ENCODE results near the gene HENMT1. TPM values are rescaled to one million over a fixed set of nuclear protein-coding genes. Genes with fewer than 3 reads are reported as not detected.

The HENMT1 gene
- total RNA-seq, 3 donors from 2014 or later, result 11.9 to 12.2 (median 12.0) TPM

DNA sequence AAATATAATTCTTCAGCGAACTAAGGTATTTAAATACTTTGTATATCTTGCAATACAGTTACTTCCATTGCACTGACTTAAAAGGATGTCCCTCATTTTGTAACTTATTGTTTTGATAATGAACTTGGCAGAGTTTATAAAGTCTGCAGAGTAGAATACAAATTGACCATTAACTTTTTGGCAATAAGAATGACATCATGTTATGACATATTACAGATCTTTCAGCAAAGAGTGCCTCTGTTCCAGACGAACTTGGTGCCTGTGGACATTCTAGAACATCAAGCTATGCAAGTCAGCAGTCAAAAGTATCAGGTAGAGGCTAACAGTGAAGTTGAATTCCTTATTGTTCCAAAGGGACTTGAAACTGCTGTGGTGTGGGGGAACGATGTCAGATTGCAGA lies 32.9 kb downstream of the HENMT1 start:
- no peak for ATAC-seq
- H3K27me3 Mint-ChIP-seq (ENCODE audit: low read depth), result no peaks in the 10 kb centered on the region
- no peaks in the 10 kb centered on the region for H3K9me3 Mint-ChIP-seq
- H3K4me1 Mint-ChIP-seq (ENCODE audit: low read depth), result no peaks in the 10 kb centered on the region
- DNase-seq, result no peak
- H3K4me3 Mint-ChIP-seq, result no peak overlapping the region
- peaks cover 21% of the 10 kb centered on the region for H3K36me3 Mint-ChIP-seq (ENCODE audit: insufficient read depth)

DNA sequence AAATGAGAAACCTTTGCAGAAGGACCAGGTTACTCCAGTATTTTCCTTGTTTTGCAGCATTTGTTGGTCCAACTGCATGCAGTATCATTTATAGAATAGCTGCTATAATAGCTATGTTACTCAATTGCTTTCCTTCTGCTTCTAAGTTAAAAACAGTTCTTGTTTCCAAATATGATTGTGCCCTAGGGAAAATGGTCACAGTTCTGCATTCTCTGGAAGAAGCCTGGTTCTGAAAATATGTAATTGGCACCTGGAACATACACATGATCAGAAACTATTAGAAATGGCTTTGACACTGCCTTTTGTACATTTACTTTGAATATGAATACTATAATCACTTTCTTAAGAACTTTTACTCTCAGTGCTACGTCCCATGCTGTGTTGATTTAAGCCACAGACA lies 33.6 kb downstream of the HENMT1 start:
- peaks cover 21% of the 10 kb centered on the region for H3K36me3 Mint-ChIP-seq (ENCODE audit: insufficient read depth)
- ATAC-seq, result no peak
- H3K9me3 Mint-ChIP-seq, result no peaks in the 10 kb centered on the region
- no peaks in the 10 kb centered on the region for H3K27me3 Mint-ChIP-seq (ENCODE audit: low read depth)
- H3K4me3 Mint-ChIP-seq, result no peak overlapping the region
- no peaks in the 10 kb centered on the region for H3K4me1 Mint-ChIP-seq (ENCODE audit: low read depth)
- DNase-seq, result no peak

DNA sequence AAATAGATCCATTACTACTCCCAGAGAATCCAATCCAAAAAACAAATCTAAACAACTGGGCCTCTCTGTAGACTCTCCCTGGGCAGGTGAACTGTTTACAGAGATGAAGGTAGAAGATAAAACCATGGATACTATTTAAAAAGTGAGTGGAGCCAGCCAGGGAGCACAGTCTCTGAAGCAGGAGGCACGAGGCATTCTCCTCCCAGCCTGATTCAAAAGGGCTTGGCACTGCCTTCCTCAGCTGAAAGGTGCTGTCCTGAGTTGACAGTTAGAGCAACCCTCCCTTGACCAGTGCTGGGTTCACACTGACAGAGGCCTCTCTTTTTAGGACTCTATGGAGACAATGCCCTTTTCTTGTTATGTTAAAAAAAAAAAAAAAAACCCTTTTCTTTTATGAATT lies 36.8 kb downstream of the HENMT1 start:
- ATAC-seq, result no peak
- H3K27me3 Mint-ChIP-seq (ENCODE audit: low read depth), result no peaks in the 10 kb centered on the region
- peaks cover 19% of the 10 kb centered on the region for H3K36me3 Mint-ChIP-seq (ENCODE audit: insufficient read depth)
- H3K9me3 Mint-ChIP-seq, result no peaks in the 10 kb centered on the region
- H3K4me3 Mint-ChIP-seq, result no peak overlapping the region
- no peak for DNase-seq
- no peaks in the 10 kb centered on the region for H3K4me1 Mint-ChIP-seq (ENCODE audit: low read depth)

DNA sequence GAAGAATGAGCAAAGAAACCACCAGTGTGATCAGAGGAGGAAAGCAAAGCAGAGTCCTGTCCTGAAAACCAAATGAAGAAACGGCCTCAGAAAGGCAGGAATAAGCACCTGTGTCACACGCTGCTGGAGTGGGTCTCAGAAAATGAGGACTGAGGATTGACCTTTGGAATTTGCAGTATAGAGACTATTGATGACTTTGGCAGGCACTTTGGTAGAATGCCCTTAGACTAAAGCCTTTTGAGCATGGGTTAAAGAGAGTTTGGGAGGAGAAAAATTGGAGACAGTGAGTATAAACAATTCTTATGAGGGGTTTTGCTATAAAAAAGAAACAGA lies 43.2 kb downstream of the HENMT1 start:
- no peak overlapping the region for H3K4me3 Mint-ChIP-seq
- DNase-seq, result no peak
- no peak for ATAC-seq
- peaks cover 14% of the 10 kb centered on the region for H3K36me3 Mint-ChIP-seq (ENCODE audit: insufficient read depth)
- no peaks in the 10 kb centered on the region for H3K9me3 Mint-ChIP-seq
- H3K4me1 Mint-ChIP-seq (ENCODE audit: low read depth), result no peaks in the 10 kb centered on the region
- no peaks in the 10 kb centered on the region for H3K27me3 Mint-ChIP-seq (ENCODE audit: low read depth)

DNA sequence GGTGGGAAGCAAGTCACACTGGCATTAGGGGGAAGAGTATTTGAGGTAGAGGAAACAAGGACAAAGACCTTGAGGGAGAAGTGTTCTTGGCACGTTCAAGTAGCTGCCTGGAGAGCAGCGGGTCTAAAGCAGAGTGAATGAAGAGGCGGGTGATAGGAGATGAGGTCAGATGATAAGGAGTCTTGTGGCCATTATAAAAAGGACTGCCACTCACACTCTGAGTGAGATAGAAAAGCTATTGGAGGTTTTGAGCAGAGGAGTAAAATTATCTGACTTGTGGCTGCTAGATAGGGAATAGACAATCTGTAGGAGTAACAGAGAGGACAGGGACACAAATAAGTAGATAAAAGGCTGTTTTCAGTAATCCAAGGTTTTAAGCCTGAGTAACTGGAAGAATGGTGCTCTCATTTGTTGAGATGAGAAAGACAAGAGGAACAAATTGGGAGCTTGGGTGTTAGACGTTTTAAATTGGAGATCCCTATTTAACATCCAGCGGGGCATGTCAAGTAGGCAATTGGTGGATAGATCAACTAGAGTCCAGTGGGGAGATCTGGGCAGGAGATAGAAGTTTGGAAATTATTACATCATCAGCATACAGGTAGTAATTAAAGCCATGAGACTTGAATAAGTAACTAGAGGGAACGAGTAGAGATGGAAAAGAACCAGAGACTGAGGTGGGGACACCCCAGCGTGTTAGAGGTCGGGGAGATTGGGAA lies 43.7 kb downstream of the HENMT1 start:
- Mint-ChIP-seq H3K36me3 (ENCODE audit: insufficient read depth) (peaks cover 11% of the 10 kb centered on the region), H3K9me3 (no peaks in the 10 kb centered on the region)

DNA sequence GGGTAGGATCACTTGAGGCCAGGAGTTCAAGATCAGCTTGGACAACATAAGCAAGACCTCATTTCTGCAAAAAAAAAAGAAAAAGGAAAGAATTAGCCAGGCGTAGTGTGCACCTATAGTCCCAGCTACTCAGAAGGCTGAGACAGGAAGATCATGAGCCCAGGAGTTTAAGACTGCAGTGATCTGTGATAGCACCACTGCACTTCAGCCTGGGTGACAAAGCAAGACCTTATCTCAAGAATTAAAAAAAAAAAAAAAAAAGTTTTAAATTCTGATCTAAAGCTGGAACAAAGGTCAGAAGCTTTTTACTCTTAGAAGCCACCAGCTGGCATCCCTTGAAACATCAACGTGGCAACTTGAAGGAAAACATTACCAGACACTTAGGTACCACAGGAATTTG lies 45.3 kb downstream of the HENMT1 start:
- ATAC-seq (no peak), DNase-seq (no peak)
- no peaks in the 10 kb centered on the region for H3K4me1 Mint-ChIP-seq (ENCODE audit: low read depth)
- no peaks in the 10 kb centered on the region for H3K27me3 Mint-ChIP-seq (ENCODE audit: low read depth)
- no peak overlapping the region for H3K4me3 Mint-ChIP-seq
- peaks cover 5% of the 10 kb centered on the region for H3K36me3 Mint-ChIP-seq (ENCODE audit: insufficient read depth)
- H3K9me3 Mint-ChIP-seq, result no peaks in the 10 kb centered on the region

More for the DNA sequence above, 43.7 kb downstream of the HENMT1 start:
- H3K27me3 Mint-ChIP-seq (ENCODE audit: low read depth), result no peaks in the 10 kb centered on the region
- no peak for ATAC-seq
- no peak for DNase-seq
- no peak overlapping the region for H3K4me3 Mint-ChIP-seq
- H3K4me1 Mint-ChIP-seq (ENCODE audit: low read depth), result no peaks in the 10 kb centered on the region

DNA sequence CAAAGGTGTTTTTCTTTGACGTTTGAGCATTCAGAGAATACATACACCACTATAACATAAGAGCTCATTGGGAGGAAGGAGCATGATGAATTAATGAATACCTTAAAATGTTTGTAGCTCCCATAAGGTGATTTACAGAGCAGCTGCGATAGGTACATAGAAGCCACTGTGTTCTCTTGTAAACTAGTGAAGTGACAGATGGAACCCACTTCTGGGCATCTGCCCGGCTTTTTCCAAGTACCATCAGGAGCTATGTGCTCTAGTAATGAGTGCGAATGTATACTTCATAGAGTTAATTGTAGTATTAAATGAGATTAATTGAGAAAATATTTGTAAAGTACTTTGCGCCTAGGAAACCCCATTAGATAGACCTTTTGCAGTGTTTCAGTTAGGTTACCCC lies 48.4 kb downstream of the HENMT1 start:
- peaks cover 22% of the 10 kb centered on the region for H3K36me3 Mint-ChIP-seq (ENCODE audit: insufficient read depth)
- no peak for ATAC-seq
- H3K27me3 Mint-ChIP-seq (ENCODE audit: low read depth), result no peaks in the 10 kb centered on the region
- no peak overlapping the region for H3K4me3 Mint-ChIP-seq
- H3K4me1 Mint-ChIP-seq (ENCODE audit: low read depth), result no peaks in the 10 kb centered on the region
- no peaks in the 10 kb centered on the region for H3K9me3 Mint-ChIP-seq
- no peak for DNase-seq

DNA sequence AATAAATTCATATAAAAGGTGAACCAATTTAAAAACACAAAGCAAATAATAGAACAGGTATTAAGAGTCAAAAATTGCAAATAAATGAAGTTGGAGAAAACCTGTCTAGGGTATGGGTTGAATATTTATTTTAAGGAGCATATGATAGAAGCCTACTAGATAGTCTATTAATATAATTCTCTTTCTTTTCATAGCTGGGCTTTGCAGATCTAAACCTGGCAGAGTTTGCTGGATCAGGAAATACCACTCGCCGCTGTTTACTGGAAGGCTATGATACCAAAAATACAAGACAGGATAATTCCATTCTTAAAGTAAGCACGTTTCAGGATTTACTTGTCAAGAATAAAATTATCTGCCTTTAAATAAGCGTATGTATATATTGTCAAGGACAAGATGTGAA lies 48.9 kb downstream of the HENMT1 start:
- no peak for ATAC-seq
- no peaks in the 10 kb centered on the region for H3K9me3 Mint-ChIP-seq
- no peaks in the 10 kb centered on the region for H3K27me3 Mint-ChIP-seq (ENCODE audit: low read depth)
- H3K36me3 Mint-ChIP-seq (ENCODE audit: insufficient read depth), result peaks cover 22% of the 10 kb centered on the region
- DNase-seq, result no peak
- H3K4me1 Mint-ChIP-seq (ENCODE audit: low read depth), result no peaks in the 10 kb centered on the region
- no peak overlapping the region for H3K4me3 Mint-ChIP-seq

DNA sequence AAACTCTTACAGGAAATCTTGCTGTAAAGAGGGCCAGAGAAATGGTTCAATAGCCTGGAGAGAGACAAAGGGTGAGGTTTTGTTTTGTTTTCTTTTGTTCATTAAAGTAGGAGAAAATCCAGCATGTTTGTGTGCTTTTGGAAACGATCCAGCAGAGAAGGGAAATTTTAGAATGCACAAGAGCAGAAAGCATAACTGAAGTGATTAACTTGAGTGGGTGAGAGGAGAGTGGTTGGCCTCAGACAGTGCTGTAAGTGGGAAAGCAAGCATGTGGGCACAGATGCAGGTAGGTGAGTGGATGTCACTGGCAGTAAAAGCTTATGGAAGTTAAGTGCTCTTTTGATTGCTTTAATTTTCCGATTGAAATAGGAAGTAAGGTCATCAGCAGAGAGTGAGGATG lies 50.8 kb downstream of the HENMT1 start:
- no peak overlapping the region for H3K4me3 Mint-ChIP-seq
- no peaks in the 10 kb centered on the region for H3K27me3 Mint-ChIP-seq (ENCODE audit: low read depth)
- H3K9me3 Mint-ChIP-seq, result no peaks in the 10 kb centered on the region
- peaks cover 26% of the 10 kb centered on the region for H3K36me3 Mint-ChIP-seq (ENCODE audit: insufficient read depth)
- no peaks in the 10 kb centered on the region for H3K4me1 Mint-ChIP-seq (ENCODE audit: low read depth)
- DNase-seq, result no peak
- ATAC-seq, result no peak

DNA sequence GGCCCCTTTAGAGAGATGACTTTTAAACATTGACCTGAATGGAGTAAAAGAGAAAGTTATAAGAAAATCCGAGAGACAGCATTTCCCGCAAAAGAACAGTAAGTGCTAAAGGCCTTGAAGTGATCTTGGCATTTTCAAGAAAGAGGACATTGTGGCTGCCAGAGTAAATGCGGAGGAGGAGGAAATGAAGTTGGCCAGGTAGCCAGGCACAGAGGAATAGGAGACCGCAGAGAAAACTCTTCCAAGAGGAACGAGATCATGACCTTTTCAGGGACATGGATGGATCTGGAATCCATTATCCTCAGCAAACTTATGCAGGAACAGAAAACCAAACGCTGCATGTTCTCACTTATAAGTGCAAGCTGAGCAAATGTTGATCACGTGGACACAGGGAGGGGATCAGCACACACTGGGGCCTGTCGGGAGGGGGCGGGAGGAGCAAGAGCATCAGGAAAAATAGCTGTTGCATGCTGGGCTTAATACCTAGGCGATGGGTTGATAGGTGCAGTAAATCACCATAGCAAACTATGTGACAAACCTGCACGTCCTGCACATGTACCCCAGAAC lies 51.3 kb downstream of the HENMT1 start:
- no peaks in the 10 kb centered on the region for H3K4me1 Mint-ChIP-seq (ENCODE audit: low read depth)
- ATAC-seq, result no peak
- H3K9me3 Mint-ChIP-seq, result no peaks in the 10 kb centered on the region
- H3K4me3 Mint-ChIP-seq, result no peak overlapping the region
- no peak for DNase-seq
- H3K36me3 Mint-ChIP-seq (ENCODE audit: insufficient read depth), result peaks cover 28% of the 10 kb centered on the region
- H3K27me3 Mint-ChIP-seq (ENCODE audit: low read depth), result no peaks in the 10 kb centered on the region

DNA sequence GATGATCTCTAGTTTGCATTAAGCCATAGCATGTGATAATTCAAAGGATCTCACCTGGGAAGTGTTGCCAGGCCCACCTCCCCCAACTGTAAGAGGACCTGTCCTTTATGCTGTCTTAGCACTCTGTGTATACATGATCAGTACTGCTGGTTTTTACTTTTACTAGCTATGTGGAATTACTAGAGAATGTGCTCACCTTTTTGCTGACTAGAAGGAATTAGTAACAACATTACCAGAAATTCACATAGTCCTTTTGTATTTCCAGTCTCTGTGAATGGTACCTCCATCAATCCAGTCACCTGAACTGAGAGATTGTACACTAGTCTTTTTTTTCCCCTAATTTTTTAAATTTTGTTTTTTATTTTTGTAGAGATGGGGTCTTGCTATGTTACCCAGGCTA lies 54.4 kb downstream of the HENMT1 start:
- no peaks in the 10 kb centered on the region for H3K9me3 Mint-ChIP-seq
- no peaks in the 10 kb centered on the region for H3K4me1 Mint-ChIP-seq (ENCODE audit: low read depth)
- DNase-seq (no peak), ATAC-seq (no peak)
- no peaks in the 10 kb centered on the region for H3K27me3 Mint-ChIP-seq (ENCODE audit: low read depth)
- no peak overlapping the region for H3K4me3 Mint-ChIP-seq
- H3K36me3 Mint-ChIP-seq (ENCODE audit: insufficient read depth), result peaks cover 34% of the 10 kb centered on the region

DNA sequence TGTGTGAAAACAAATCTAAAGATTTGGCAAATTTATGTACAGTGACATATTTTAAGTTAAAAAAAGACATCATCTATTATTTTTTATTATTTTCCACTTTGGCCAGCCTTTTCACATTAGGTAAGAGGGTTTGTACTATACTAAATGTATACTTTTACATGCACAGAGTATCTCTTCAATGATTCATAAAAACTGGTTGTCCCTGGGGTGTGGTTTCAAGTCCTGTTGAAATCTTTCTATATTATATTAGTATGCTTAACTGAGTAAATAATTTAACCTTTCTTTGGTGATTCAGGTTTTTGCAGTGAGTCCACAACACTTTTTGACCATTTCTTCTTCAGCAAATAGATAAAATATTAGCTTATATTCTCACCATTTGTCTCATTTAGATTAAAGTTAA lies 55.3 kb downstream of the HENMT1 start:
- Mint-ChIP-seq H3K27me3 (ENCODE audit: low read depth) (no peaks in the 10 kb centered on the region), H3K9me3 (no peaks in the 10 kb centered on the region), H3K36me3 (ENCODE audit: insufficient read depth) (peaks cover 32% of the 10 kb centered on the region), H3K4me3 (no peak overlapping the region), H3K4me1 (ENCODE audit: low read depth) (no peaks in the 10 kb centered on the region)
- ATAC-seq (no peak), DNase-seq (no peak)

DNA sequence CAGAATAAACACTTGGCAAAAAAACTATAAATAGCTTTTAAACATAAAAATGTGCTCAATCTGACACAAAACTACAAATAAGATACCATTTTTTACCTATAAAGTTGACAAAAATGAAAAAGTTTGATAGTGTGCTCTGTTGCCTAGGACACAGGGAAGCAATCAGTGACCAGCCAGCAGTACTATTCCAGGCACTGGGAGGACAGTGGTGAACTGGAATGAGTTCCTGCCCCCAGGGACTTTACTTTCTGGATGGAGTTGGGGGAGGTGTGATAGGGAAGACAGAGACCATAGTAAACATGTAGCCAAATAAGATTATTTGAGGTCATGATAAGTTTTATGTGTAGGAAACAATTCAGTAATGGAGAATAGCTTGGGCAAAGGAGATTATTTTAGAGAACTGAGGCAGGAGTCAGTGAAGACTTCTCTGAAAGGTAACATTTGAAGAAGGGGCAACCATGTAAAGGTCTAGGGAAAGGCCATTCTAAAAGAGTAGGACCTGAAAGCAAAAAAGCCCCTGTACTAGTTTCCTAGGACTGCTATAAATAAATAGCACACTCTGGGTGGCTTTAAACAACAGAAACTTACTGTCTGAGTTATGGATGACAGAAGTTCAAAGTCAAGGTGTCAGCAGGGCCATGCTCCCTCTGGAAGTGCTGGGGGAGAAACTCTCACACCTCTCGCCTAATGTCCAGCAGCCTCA lies 59.0 kb downstream of the HENMT1 start:
- ATAC-seq (no peak), DNase-seq (no peak)
- H3K9me3 Mint-ChIP-seq, result no peaks in the 10 kb centered on the region
- peaks cover 17% of the 10 kb centered on the region for H3K36me3 Mint-ChIP-seq (ENCODE audit: insufficient read depth)
- no peaks in the 10 kb centered on the region for H3K4me1 Mint-ChIP-seq (ENCODE audit: low read depth)
- H3K27me3 Mint-ChIP-seq (ENCODE audit: low read depth), result no peaks in the 10 kb centered on the region
- no peak overlapping the region for H3K4me3 Mint-ChIP-seq

DNA sequence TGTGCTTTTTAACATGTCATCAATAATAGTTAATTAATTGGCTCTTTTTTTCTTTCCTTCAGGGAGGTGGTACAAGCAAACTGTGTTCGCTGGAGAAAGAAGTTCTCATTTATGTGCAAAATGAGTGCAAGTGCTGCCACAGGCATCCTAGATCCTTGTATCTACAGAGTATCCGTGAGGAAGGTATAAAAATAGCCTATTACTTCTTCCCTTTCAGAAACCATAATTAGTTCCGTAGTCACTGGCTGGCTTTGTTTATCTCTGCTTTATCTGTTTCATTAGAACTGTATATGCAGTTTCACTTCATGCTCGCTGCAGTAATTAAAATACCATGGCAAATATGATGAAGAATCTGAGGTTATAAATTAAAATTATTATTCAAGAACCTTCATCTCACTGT lies 60.4 kb downstream of the HENMT1 start:
- Mint-ChIP-seq H3K4me1 (ENCODE audit: low read depth) (no peaks in the 10 kb centered on the region), H3K27me3 (ENCODE audit: low read depth) (no peaks in the 10 kb centered on the region), H3K4me3 (no peak overlapping the region), H3K9me3 (no peaks in the 10 kb centered on the region), H3K36me3 (ENCODE audit: insufficient read depth) (peaks cover 16% of the 10 kb centered on the region)
- DNase-seq (no peak), ATAC-seq (no peak)

DNA sequence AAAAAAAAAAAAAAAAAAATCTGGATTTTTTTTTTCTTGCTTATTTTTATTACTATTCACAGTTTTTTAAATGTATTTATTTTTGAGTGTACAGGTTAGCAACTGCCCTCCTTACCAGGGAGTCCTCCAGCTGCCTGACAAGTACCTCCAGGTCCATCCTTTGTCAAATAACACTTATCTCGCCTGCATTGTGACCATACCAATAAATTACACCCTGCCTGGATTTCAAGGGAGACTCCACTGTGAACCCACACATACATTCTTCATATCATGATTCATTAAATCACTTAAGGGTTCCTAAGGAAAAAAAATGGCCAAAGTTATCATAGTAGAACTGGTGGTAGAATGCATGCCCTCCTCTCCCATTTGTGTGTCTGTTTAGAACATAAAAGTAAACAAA lies 62.6 kb downstream of the HENMT1 start:
- DNase-seq, result no peak
- H3K9me3 Mint-ChIP-seq, result no peaks in the 10 kb centered on the region
- peaks cover 5% of the 10 kb centered on the region for H3K4me1 Mint-ChIP-seq (ENCODE audit: low read depth)
- no peak for ATAC-seq
- H3K36me3 Mint-ChIP-seq (ENCODE audit: insufficient read depth), result peaks cover 12% of the 10 kb centered on the region
- H3K27me3 Mint-ChIP-seq (ENCODE audit: low read depth), result no peaks in the 10 kb centered on the region
- no peak overlapping the region for H3K4me3 Mint-ChIP-seq

Measured in activated T-cell treated with anti-CD3 and anti-CD28 coated beads, Interleukin-2, amount 50 U/mL, for 4 hours (primary cell).